Panc1 (cell line): Measurements from ENCODE around the gene TNFSF12. TPM values are rescaled to one million over a fixed set of nuclear protein-coding genes. Genes with fewer than 3 reads are reported as not detected.
"Not testable (repeated sequence)": the region's sequence is repeated elsewhere in the genome, so short reads cannot be mapped to it uniquely, and the experiment has no call there.

Source experiments
- ATAC-seq: fragments of 200-7000 bp; cut with Tn5 transposase; 2 replicates; pipeline ENCODE4 v1.9.1; 2020; ENCODE audit warnings: mild to moderate bottlenecking, moderate library complexity
- BruUV-seq: library from RNA; stranded (reverse); fragments of 400-500 nt; replicated peaks from 2 replicates; lab custom pipeline; 2021; lab: Mats Ljungman, UMichigan
- CTCF ChIA-PET: fragments of 300-600 bp; sonication (Branson Sonifier 250); formaldehyde crosslinking; loops from one replicate; lab custom pipeline; 2022; ENCODE audit warnings: antibody characterized with exemption; lab: Charles Lee
- POLR2A ChIA-PET: fragments of 300-600 bp; sonication (Branson Sonifier 250); formaldehyde crosslinking; loops from one replicate; lab custom pipeline; 2022; ENCODE audit warnings: antibody characterized with exemption; lab: Charles Lee
- DNase-seq: peaks from one replicate; pipeline ENCODE4 v3.0.0-alpha.2; 2010; ENCODE audit warnings: low read depth, low spot score
- H3K27ac ChIP-seq: 2 replicates; pipeline ENCODE4 v1.5.1; 2011; ENCODE audit warnings: mild to moderate bottlenecking, low read length, inconsistent platforms
- H3K27me3 ChIP-seq: fragments of 200-500 bp; sonication (Bioruptor generic); 2 replicates; pipeline ENCODE4 v1.6.0; 2014; ENCODE audit warnings: low read length, inconsistent platforms; ENCODE audit not compliant: control insufficient read depth, insufficient read depth
- H3K36me3 ChIP-seq: fragments of 200-500 bp; sonication (Bioruptor generic); 2 replicates; pipeline ENCODE4 v1.5.1; 2014; ENCODE audit warnings: inconsistent platforms, mild to moderate bottlenecking, low read length, moderate library complexity; ENCODE audit not compliant: control insufficient read depth, insufficient read depth
- H3K4me1 ChIP-seq: 2 replicates; pipeline ENCODE4 v1.5.1; 2011; ENCODE audit warnings: inconsistent platforms, mild to moderate bottlenecking, low read length, moderate library complexity; ENCODE audit not compliant: control insufficient read depth, insufficient read depth
- H3K4me3 ChIP-seq, 2 experiments: 2 replicates each; pipeline ENCODE4 v1.5.1; 2011 to 2012; ENCODE audit warnings: low read depth in 2 of 2, low read length in 2 of 2, mild to moderate bottlenecking in 2 of 2, inconsistent platforms in 1 of 2, moderate library complexity in 1 of 2
- H3K9me3 ChIP-seq: fragments of 200-500 bp; sonication (Bioruptor generic); 2 replicates; pipeline ENCODE4 v1.5.1; 2014; ENCODE audit warnings: low read depth, mild to moderate bottlenecking, inconsistent platforms, low read length, moderate library complexity; ENCODE audit not compliant: control insufficient read depth, insufficient read depth
- POLR2AphosphoS5 ChIP-seq: IDR thresholded peaks from 2 replicates; pipeline ENCODE4 v1.6.1; 2012; ENCODE audit warnings: mild to moderate bottlenecking, low read depth, low read length, moderate library complexity
- SIN3A ChIP-seq: IDR thresholded peaks from 2 replicates; pipeline ENCODE4 v1.6.1; 2012; ENCODE audit warnings: low read depth, mild to moderate bottlenecking, low read length, moderate library complexity, borderline replicate concordance; ENCODE audit not compliant: insufficient read depth
- TCF7L2 ChIP-seq: IDR thresholded peaks from 2 replicates; pipeline ENCODE4 v1.6.1; 2011; ENCODE audit warnings: mild to moderate bottlenecking, low read depth, low read length, inconsistent platforms
- in situ Hi-C: cut with HindIII; loops from 2 replicates; pipeline ENCODE4 v1.10.0; 2016; ENCODE audit warnings: low sequenced_read_pairs, low pct_unique_long_range_greater_than_20kb
- intact Hi-C: fragments of 100-400 bp; cut with micrococcal nuclease; formaldehyde crosslinking; loops from one replicate; pipeline ENCODE4 v1.10.0; 2022; ENCODE audit not compliant: unreplicated experiment
- total RNA-seq: library from RNA; stranded (reverse); gene quantifications from one replicate; pipeline ENCODE4 v1.2.1, GENCODE V29; 2021; ENCODE audit not compliant: unreplicated experiment
- TF ChIP-seq, protein P1 (sequence below), 2 experiments: IDR thresholded peaks; 2 replicates each; pipeline ENCODE4 v1.6.1; 2011 to 2012; ENCODE audit warnings: low read depth in 2 of 2, control low read depth in 1 of 2, low read length in 1 of 2, mild to moderate bottlenecking in 1 of 2, moderate library complexity in 1 of 2; ENCODE audit not compliant: insufficient read depth in 1 of 2
- TF ChIP-seq, protein P2 (sequence below): fragments of 450-650 bp; IDR thresholded peaks from 2 replicates; pipeline ENCODE4 v1.5.1; 2017; ENCODE audit warnings: mild to moderate bottlenecking

TNFSF12 gene
- total RNA-seq, 1 experiment from 2014 or later: 12.6 TPM

DNA sequence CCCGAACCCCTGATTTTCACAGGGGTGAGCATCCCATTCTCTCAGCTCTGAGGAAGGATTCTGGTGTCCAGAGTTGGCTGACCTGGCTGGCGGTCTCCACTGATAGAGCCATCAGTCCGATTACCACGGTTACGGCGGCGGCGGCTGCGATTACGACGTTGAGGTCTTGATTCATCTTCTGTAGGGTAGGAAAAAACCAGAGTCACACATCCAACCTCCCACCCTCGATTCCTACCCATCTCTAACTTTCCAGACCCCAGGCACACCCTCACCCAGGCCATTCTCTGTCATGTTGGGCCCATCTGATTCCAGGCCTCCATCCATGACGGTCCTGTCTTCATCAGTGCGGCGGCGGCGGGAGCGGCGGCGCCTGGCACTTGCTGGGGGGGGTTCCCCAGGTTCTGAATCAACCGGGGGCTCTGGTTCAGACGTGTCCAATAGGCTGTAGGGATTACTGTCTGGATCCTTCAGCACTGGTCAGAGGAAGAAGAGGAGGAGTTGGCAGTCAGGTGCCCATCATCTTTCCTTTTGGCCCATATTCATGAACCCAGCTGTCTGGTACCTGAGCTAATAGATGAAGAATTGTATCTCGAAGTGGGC is 43.7 kb downstream of the TNFSF12 start:
- no peak for DNase-seq
- H3K4me3 ChIP-seq: no peak overlapping the region
- no peaks in the 10 kb centered on the region for H3K27me3 ChIP-seq
- H3K36me3 ChIP-seq: peaks cover 15% of the 10 kb centered on the region
- no peak for ATAC-seq
- peaks cover 13% of the 10 kb centered on the region for H3K4me1 ChIP-seq
- H3K27ac ChIP-seq: no peak overlapping the region
- TF ChIP-seq TCF7L2: no peak
- TF ChIP-seq POLR2AphosphoS5: no peak
- TF ChIP-seq, protein P1, sequence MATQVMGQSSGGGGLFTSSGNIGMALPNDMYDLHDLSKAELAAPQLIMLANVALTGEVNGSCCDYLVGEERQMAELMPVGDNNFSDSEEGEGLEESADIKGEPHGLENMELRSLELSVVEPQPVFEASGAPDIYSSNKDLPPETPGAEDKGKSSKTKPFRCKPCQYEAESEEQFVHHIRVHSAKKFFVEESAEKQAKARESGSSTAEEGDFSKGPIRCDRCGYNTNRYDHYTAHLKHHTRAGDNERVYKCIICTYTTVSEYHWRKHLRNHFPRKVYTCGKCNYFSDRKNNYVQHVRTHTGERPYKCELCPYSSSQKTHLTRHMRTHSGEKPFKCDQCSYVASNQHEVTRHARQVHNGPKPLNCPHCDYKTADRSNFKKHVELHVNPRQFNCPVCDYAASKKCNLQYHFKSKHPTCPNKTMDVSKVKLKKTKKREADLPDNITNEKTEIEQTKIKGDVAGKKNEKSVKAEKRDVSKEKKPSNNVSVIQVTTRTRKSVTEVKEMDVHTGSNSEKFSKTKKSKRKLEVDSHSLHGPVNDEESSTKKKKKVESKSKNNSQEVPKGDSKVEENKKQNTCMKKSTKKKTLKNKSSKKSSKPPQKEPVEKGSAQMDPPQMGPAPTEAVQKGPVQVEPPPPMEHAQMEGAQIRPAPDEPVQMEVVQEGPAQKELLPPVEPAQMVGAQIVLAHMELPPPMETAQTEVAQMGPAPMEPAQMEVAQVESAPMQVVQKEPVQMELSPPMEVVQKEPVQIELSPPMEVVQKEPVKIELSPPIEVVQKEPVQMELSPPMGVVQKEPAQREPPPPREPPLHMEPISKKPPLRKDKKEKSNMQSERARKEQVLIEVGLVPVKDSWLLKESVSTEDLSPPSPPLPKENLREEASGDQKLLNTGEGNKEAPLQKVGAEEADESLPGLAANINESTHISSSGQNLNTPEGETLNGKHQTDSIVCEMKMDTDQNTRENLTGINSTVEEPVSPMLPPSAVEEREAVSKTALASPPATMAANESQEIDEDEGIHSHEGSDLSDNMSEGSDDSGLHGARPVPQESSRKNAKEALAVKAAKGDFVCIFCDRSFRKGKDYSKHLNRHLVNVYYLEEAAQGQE (IDR thresholded peaks at IDR 0.05; ENCODE audit: insufficient read depth in 1 of 2, low read depth in 2 of 2, low read length in 1 of 2): no peak
- TF ChIP-seq, protein P2, sequence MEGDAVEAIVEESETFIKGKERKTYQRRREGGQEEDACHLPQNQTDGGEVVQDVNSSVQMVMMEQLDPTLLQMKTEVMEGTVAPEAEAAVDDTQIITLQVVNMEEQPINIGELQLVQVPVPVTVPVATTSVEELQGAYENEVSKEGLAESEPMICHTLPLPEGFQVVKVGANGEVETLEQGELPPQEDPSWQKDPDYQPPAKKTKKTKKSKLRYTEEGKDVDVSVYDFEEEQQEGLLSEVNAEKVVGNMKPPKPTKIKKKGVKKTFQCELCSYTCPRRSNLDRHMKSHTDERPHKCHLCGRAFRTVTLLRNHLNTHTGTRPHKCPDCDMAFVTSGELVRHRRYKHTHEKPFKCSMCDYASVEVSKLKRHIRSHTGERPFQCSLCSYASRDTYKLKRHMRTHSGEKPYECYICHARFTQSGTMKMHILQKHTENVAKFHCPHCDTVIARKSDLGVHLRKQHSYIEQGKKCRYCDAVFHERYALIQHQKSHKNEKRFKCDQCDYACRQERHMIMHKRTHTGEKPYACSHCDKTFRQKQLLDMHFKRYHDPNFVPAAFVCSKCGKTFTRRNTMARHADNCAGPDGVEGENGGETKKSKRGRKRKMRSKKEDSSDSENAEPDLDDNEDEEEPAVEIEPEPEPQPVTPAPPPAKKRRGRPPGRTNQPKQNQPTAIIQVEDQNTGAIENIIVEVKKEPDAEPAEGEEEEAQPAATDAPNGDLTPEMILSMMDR: no peak
- ChIA-PET CTCF (no interaction called here), POLR2A (no interaction called here)
- BruUV-seq: no TSS peak
- in situ Hi-C loops (no loop called here), intact Hi-C loops (no loop called here)
- no peaks in the 10 kb centered on the region for H3K9me3 ChIP-seq

DNA sequence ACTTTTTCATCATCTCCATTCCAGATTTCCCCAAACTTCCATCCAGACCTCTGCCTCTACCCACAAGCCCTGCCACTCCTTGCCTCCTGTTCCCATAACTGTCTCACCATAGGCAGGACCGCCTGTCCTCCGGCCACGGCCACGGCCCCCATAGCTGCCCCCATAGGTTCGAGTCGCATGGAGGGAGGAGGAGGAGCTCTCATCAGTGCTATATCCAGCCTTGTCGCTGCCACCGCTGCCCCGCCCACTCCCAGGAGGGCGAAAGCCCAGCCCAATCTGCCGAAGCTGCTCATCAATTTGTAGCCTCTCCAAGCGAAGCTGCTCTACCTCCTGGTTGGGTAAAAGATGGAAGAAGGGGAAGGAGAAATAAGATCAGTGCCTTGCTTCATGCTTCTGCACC is 44.4 kb downstream of the TNFSF12 start:
- in situ Hi-C loops: no loop called here

DNA sequence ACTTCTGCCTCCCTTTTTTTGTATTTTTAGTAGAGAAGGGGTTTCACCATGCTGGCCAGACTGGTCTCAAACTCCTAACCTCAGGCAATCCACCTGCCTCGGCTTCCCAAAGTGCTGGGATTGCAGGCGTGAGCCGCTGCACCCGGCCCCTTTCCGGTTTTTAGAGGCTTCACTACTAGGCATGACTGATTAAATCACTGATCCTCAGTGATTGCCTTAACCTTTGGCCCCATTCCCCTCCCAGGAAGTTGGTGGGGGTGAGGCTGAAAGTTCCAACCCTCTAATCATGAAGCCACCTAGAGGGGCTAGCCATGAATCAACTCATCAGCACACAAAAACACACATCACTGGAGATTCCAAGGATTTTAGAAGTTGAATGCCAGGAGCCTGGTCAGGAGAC is 48.7 kb downstream of the TNFSF12 start:
- ATAC-seq, H3K27me3 ChIP-seq, H3K27ac ChIP-seq, intact Hi-C loops, DNase-seq, CTCF ChIA-PET, H3K9me3 ChIP-seq, H3K4me1 ChIP-seq, BruUV-seq, in situ Hi-C loops, H3K4me3 ChIP-seq, POLR2A ChIA-PET: not testable (repeated sequence)
- H3K36me3 ChIP-seq: peaks cover 10% of the 10 kb centered on the region

More for the DNA sequence above, 44.4 kb downstream of the TNFSF12 start:
- TF ChIP-seq, protein P1 (IDR thresholded peaks at IDR 0.05; ENCODE audit: insufficient read depth in 1 of 2, low read depth in 2 of 2, low read length in 1 of 2): no peak
- TF ChIP-seq SIN3A (no peak), POLR2AphosphoS5 (no peak), TCF7L2 (no peak)
- TF ChIP-seq, protein P2: no peak
- ChIA-PET CTCF (no interaction called here), POLR2A (no interaction called here)
- DNase-seq (no peak), ATAC-seq (no peak)
- H3K9me3 ChIP-seq: no peaks in the 10 kb centered on the region
- peaks cover 13% of the 10 kb centered on the region for H3K4me1 ChIP-seq
- no peaks in the 10 kb centered on the region for H3K27me3 ChIP-seq
- H3K4me3 ChIP-seq: no peak overlapping the region
- no TSS peak for BruUV-seq
- peaks cover 15% of the 10 kb centered on the region for H3K36me3 ChIP-seq
- intact Hi-C loops: no loop called here
- no peak overlapping the region for H3K27ac ChIP-seq
